ENCODE data around the gene PTBP1.

DNA sequence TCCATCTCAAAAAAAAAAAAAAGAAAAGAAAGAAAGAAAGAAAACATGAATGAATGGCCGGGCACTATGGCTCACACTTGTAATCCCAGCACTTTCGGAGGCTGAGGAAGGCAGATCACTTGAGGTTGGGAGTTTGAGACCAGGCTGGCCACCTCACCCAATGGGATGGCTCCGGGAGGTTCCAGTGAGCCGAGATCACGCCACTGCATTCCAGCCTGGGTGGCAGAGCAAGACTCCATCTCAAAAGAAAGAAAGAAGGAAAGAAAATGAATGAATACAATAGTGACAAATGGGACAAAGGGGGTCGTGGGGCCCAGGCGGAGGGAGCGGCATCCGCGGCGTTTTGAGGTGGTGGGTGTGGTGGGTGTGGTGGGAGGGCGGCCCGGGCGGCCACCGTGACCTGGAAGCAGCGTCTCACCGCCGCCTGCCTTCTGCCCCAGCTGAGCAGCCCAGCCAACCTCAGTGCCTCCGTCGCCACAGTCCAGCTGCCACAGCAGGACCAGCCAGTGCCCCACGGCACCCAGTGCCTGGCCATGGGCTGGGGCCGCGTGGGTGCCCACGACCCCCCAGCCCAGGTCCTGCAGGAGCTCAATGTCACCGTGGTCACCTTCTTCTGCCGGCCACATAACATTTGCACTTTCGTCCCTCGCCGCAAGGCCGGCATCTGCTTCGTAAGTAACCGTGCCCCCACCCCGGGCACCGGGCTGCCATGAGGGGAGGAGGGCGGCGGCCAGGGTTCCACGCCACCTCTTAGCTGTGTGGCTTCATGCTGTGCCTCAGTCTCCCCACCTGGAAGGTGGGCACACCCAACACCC lies 48.7 kb downstream of the PTBP1 start:
- TF ChIP-seq, protein P1, sequence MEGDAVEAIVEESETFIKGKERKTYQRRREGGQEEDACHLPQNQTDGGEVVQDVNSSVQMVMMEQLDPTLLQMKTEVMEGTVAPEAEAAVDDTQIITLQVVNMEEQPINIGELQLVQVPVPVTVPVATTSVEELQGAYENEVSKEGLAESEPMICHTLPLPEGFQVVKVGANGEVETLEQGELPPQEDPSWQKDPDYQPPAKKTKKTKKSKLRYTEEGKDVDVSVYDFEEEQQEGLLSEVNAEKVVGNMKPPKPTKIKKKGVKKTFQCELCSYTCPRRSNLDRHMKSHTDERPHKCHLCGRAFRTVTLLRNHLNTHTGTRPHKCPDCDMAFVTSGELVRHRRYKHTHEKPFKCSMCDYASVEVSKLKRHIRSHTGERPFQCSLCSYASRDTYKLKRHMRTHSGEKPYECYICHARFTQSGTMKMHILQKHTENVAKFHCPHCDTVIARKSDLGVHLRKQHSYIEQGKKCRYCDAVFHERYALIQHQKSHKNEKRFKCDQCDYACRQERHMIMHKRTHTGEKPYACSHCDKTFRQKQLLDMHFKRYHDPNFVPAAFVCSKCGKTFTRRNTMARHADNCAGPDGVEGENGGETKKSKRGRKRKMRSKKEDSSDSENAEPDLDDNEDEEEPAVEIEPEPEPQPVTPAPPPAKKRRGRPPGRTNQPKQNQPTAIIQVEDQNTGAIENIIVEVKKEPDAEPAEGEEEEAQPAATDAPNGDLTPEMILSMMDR (IDR thresholded peaks at IDR 0.05; ENCODE audit: poor library complexity, severe bottlenecking), result no peak
- TF ChIP-seq RAD21 (conservative IDR thresholded peaks at IDR 0.05), result no peak
- no peak for TF ChIP-seq EZH2 (IDR thresholded peaks at IDR 0.05; ENCODE audit: borderline replicate concordance, insufficient read depth, low read length, poor library complexity, severe bottlenecking)
- TF ChIP-seq POLR2AphosphoS5 (IDR thresholded peaks at IDR 0.05), result no peak
- TF ChIP-seq, protein P2, sequence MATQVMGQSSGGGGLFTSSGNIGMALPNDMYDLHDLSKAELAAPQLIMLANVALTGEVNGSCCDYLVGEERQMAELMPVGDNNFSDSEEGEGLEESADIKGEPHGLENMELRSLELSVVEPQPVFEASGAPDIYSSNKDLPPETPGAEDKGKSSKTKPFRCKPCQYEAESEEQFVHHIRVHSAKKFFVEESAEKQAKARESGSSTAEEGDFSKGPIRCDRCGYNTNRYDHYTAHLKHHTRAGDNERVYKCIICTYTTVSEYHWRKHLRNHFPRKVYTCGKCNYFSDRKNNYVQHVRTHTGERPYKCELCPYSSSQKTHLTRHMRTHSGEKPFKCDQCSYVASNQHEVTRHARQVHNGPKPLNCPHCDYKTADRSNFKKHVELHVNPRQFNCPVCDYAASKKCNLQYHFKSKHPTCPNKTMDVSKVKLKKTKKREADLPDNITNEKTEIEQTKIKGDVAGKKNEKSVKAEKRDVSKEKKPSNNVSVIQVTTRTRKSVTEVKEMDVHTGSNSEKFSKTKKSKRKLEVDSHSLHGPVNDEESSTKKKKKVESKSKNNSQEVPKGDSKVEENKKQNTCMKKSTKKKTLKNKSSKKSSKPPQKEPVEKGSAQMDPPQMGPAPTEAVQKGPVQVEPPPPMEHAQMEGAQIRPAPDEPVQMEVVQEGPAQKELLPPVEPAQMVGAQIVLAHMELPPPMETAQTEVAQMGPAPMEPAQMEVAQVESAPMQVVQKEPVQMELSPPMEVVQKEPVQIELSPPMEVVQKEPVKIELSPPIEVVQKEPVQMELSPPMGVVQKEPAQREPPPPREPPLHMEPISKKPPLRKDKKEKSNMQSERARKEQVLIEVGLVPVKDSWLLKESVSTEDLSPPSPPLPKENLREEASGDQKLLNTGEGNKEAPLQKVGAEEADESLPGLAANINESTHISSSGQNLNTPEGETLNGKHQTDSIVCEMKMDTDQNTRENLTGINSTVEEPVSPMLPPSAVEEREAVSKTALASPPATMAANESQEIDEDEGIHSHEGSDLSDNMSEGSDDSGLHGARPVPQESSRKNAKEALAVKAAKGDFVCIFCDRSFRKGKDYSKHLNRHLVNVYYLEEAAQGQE (IDR thresholded peaks at IDR 0.05; ENCODE audit: borderline replicate concordance), result no peak
- TF ChIP-seq TAF1 (IDR thresholded peaks at IDR 0.05; ENCODE audit: low read depth), result no peak
- no peak for TF ChIP-seq EP300 (conservative IDR thresholded peaks at IDR 0.05; ENCODE audit: poor library complexity, severe bottlenecking)
- TF ChIP-seq MXI1 (conservative IDR thresholded peaks at IDR 0.05; ENCODE audit: poor library complexity, severe bottlenecking), result no peak
- TF ChIP-seq SMC3 (conservative IDR thresholded peaks at IDR 0.05; ENCODE audit: poor library complexity), result no peak
